LHCN-M2 (cell line): ENCODE measurements around the gene BTG1. TPM values are rescaled to one million over a fixed set of nuclear protein-coding genes. Genes with fewer than 3 reads are reported as not detected.

Source experiments
- DNase-seq: peaks from one replicate; pipeline ENCODE4 v3.0.0-alpha.2; 2012; ENCODE audit warnings: low read depth
- total RNA-seq: library from RNA; depleted of rRNA; stranded (reverse); fragments of >200 nt; gene quantifications from 2 replicates; pipeline ENCODE4 v1.2.3, GENCODE V29; 2014

The BTG1 gene
- total RNA-seq, 1 experiment from 2014 or later: 17.5 TPM

DNA sequence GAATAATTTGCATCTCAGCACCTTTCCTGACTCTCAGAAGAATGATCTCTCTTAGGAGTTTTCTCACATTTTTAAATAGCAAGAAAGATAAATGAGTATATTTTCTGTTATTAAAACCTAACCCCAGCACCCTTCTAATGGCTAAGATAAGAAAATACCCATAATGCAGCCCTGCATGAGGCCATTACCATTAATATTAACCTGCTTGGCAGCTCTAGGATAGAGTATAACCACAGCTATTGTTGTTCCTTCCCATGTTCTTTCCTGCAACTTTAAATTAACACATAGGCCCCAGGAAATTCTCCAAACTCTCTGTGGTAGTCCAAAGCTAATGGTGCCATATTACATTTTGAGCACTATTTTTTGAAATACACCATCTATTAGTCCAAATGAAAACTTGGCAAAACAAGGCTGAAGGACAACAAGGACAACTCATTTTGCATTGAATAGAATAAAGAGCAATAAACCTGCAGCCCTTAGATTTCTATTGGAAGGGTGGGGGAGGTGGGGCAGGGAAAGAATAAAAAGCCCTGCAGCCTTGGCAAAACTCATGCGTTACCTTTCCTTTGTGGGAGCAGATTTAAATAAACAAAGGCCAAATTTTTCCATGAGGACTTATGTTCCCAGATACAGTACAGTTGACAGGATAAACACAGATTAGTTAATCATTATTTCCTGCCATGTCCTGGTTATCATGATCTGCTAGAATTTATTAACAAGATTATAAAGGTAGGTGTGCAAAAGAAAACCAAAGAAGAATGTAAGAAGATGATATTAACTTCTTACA lies 46.9 kb downstream of the BTG1 start:
- DNase-seq: no peak

DNA sequence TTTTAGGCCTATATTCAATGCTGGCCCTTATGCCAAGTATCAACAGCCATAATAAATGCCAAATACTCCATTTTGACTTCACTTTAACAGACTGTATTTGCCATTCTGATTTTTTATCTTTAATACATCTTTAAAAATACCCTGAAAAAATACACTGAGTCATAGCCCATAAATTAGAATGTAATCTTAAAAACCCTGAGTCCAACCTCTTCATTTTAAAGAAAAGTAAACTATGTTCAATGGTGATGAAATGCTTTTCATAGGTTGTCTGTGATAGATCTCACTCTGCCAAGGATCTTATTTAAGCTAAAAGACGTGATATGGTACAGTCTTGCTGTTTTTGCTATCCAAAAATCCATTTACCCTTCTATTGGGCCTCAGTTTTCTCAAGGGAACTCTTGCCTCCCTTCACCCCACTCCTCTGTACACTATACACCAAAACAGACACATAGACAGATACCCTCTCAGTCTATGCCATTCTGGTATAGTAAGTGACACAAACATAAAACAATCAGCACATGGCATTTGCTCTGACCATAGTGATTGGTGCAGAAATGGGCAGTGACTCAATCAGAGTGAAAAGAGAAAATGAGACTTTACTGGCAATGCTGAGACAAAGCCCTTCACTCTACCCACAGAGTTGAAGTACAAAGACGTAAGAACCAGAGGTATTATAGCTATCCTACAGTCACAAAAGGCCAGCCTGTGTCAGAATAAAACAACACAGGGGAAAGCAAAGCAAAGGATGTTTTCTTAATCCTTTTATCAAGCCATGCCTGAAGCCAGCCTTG lies 49.1 kb downstream of the BTG1 start:
- no peak for DNase-seq

- peak; percentile 36 for DNase-seq
Measured at GRCh38 chr12:92094751-92095161, 50.9 kb downstream of the BTG1 start.

GRCh38 chr12:92094301-92094700 lies 51.3 kb downstream of the BTG1 start:
- DNase-seq: peak; percentile 58
